Fibroblast of mammary gland (primary cell): ENCODE data around the gene MEP1A.
"Not testable (repeated sequence)": the region's sequence is repeated elsewhere in the genome, so short reads cannot be mapped to it uniquely, and the experiment has no call there.

ENCODE experiments used
- DNase-seq: peaks from one replicate; pipeline ENCODE4 v3.0.0-alpha.2; 2010; ENCODE audit warnings: low read depth
- H3K4me3 ChIP-seq: 2 replicates; pipeline ENCODE4 v1.5.1; 2011; ENCODE audit warnings: low read depth, mild to moderate bottlenecking, low read length, moderate library complexity; ENCODE audit not compliant: control insufficient read depth
- CTCF ChIP-seq: conservative IDR thresholded peaks from 2 replicates; pipeline ENCODE4 v1.5.1; 2011; ENCODE audit warnings: low read depth, low read length, inconsistent platforms; ENCODE audit not compliant: control insufficient read depth, insufficient read depth

MEP1A gene

GRCh38 chr6:46760925-46761324, 32.3 kb upstream of the MEP1A start:
- DNase-seq = no peak
- TF ChIP-seq CTCF = no peak
- H3K4me3 ChIP-seq = no peak overlapping the region

- DNase-seq = no peak
- no peak for TF ChIP-seq CTCF
These were observed 29.7 kb upstream of the MEP1A start for GRCh38 chr6:46763466-46763865.

GRCh38 chr6:46764280-46764679, 28.9 kb upstream of the MEP1A start:
- not testable (repeated sequence) for DNase-seq, H3K4me3 ChIP-seq

More at GRCh38 chr6:46763466-46763865, 29.7 kb upstream of the MEP1A start:
- H3K4me3 ChIP-seq = no peak overlapping the region

- H3K4me3 ChIP-seq = no peak overlapping the region
- TF ChIP-seq CTCF = no peak
- DNase-seq = no peak
These were observed 28.2 kb upstream of the MEP1A start for GRCh38 chr6:46764961-46765360.

GRCh38 chr6:46772016-46772415, 21.2 kb upstream of the MEP1A start:
- no peak for DNase-seq
- no peak for TF ChIP-seq CTCF
- no peak overlapping the region for H3K4me3 ChIP-seq

GRCh38 chr6:46772762-46773161, 20.4 kb upstream of the MEP1A start:
- H3K4me3 ChIP-seq = no peak overlapping the region
- no peak for TF ChIP-seq CTCF
- no peak for DNase-seq

GRCh38 chr6:46773201-46773855, 19.9 kb upstream of the MEP1A start:
- no peak overlapping the region for H3K4me3 ChIP-seq
- DNase-seq = no peak
- TF ChIP-seq CTCF = no peak

- DNase-seq, H3K4me3 ChIP-seq: not testable (repeated sequence)
These were observed 18.5 kb upstream of the MEP1A start for GRCh38 chr6:46774736-46775135.
